Endothelial cell (in vitro differentiated cells): ENCODE data around the gene THAP10. TPM values are rescaled to one million over a fixed set of nuclear protein-coding genes. Genes with fewer than 3 reads are reported as not detected.
A peak's percentile ranks its signal among the peaks of the same experiment; 100 is the strongest.

ENCODE experiments used
- DNase-seq: peaks from one replicate; pipeline ENCODE4 v3.0.0; 2021; ENCODE audit warnings: low spot score
- H3K27ac Mint-ChIP-seq: one replicate; pipeline ENCODE4 v1.8.0; 2021; ENCODE audit warnings: mixed read lengths, inconsistent platforms; ENCODE audit not compliant: unreplicated experiment
- H3K27me3 Mint-ChIP-seq: one replicate; pipeline ENCODE4 v1.8.0; 2021; ENCODE audit warnings: mild to moderate bottlenecking, moderate library complexity, mixed read lengths, inconsistent platforms; ENCODE audit not compliant: unreplicated experiment
- H3K36me3 Mint-ChIP-seq: one replicate; pipeline ENCODE4 v1.8.0; 2021; ENCODE audit warnings: mild to moderate bottlenecking, low read depth, mixed read lengths, inconsistent platforms; ENCODE audit not compliant: unreplicated experiment
- H3K4me1 Mint-ChIP-seq: one replicate; pipeline ENCODE4 v1.8.0; 2021; ENCODE audit warnings: mild to moderate bottlenecking, mixed read lengths, inconsistent platforms; ENCODE audit not compliant: unreplicated experiment
- H3K4me3 Mint-ChIP-seq: one replicate; pipeline ENCODE4 v1.8.0; 2021; ENCODE audit warnings: mild to moderate bottlenecking, mixed read lengths, inconsistent platforms; ENCODE audit not compliant: unreplicated experiment
- H3K9me3 Mint-ChIP-seq: one replicate; pipeline ENCODE4 v1.8.0; 2021; ENCODE audit warnings: mixed read lengths, inconsistent platforms; ENCODE audit not compliant: unreplicated experiment
- CTCF ChIP-seq: fragments of 200-600 bp; sonication (generic); IDR thresholded peaks from one replicate; pipeline ENCODE4 v1.5.0; 2021; ENCODE audit warnings: antibody characterized with exemption; ENCODE audit not compliant: unreplicated experiment
- total RNA-seq: library from RNA; stranded (reverse); fragmentation: NEBNext Ultra II Directional; extraction: Animal tissue kit (Norgen Biotek cat#: 25700); gene quantifications from one replicate; pipeline ENCODE4 v1.2.1, GENCODE V29; 2021; ENCODE audit not compliant: unreplicated experiment

The THAP10 gene
- total RNA-seq, 1 donor from 2014 or later, result 1.9 TPM

- no peaks in the 10 kb centered on the region for H3K9me3 Mint-ChIP-seq
- peak; percentile 25 for DNase-seq
- no peak overlapping the region for H3K27ac Mint-ChIP-seq
Measured at GRCh38 chr15:70853318-70853972, 38.8 kb downstream of the THAP10 start.

GRCh38 chr15:70852501-70853317 lies 39.5 kb downstream of the THAP10 start:
- H3K27me3 Mint-ChIP-seq, result peaks cover 3% of the 10 kb centered on the region
- no peak overlapping the region for H3K27ac Mint-ChIP-seq
- DNase-seq, result no peak
- peaks cover 8% of the 10 kb centered on the region for H3K4me1 Mint-ChIP-seq
- TF ChIP-seq CTCF, result no peak
- peak overlapping the region; percentile 90 for H3K4me3 Mint-ChIP-seq
- H3K9me3 Mint-ChIP-seq, result no peaks in the 10 kb centered on the region
- H3K36me3 Mint-ChIP-seq, result no peaks in the 10 kb centered on the region

More at GRCh38 chr15:70853318-70853972, 38.8 kb downstream of the THAP10 start:
- no peaks in the 10 kb centered on the region for H3K36me3 Mint-ChIP-seq
- H3K4me3 Mint-ChIP-seq, result peak overlapping the region; percentile 90
- no peak for TF ChIP-seq CTCF
- H3K27me3 Mint-ChIP-seq, result peaks cover 3% of the 10 kb centered on the region
- peaks cover 8% of the 10 kb centered on the region for H3K4me1 Mint-ChIP-seq

- DNase-seq, result no peak
- TF ChIP-seq CTCF, result no peak
- Mint-ChIP-seq H3K27me3 (peaks cover 3% of the 10 kb centered on the region), H3K27ac (no peak overlapping the region), H3K4me1 (peaks cover 8% of the 10 kb centered on the region), H3K36me3 (no peaks in the 10 kb centered on the region), H3K9me3 (no peaks in the 10 kb centered on the region), H3K4me3 (no peak overlapping the region)
Measured at GRCh38 chr15:70851889-70852288, 40.3 kb downstream of the THAP10 start.

- H3K4me1 Mint-ChIP-seq, result no peaks in the 10 kb centered on the region
- H3K9me3 Mint-ChIP-seq, result no peaks in the 10 kb centered on the region
- H3K36me3 Mint-ChIP-seq, result no peaks in the 10 kb centered on the region
- H3K27ac Mint-ChIP-seq, result no peak overlapping the region
- TF ChIP-seq CTCF, result no peak
- no peak for DNase-seq
- peaks cover 3% of the 10 kb centered on the region for H3K27me3 Mint-ChIP-seq
- H3K4me3 Mint-ChIP-seq, result no peak overlapping the region
Measured at GRCh38 chr15:70845602-70846360, 46.5 kb downstream of the THAP10 start.
